LNCAP (cell line): Measurements from ENCODE around the gene ERAP2.

Experiments
- TF ChIP-seq, protein P1 (sequence below): fragments of 450-650 bp; IDR thresholded peaks from 2 replicates; pipeline ENCODE4 v1.5.1; 2017; ENCODE audit warnings: mild to moderate bottlenecking

Gene ERAP2

DNA sequence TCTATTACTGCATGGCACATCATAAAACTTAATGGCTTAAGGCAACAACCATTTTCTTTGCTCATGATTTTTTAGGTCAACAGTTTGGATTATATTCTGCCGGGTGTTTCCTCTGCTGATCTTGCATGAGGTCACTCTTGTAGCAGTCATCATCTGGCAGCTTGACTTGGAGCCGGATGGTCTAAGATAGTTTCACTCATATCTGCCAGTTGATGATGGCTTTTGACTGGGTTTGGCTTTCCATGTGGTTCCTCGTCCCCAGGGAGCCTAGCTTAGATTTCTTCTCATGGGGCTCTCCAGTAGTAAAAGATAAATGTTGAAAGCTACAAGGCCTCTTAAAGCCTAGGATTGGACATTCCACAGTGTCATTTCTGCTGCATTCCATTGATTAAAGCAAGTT is 87.0 kb downstream of the ERAP2 start:
- TF ChIP-seq, protein P1, sequence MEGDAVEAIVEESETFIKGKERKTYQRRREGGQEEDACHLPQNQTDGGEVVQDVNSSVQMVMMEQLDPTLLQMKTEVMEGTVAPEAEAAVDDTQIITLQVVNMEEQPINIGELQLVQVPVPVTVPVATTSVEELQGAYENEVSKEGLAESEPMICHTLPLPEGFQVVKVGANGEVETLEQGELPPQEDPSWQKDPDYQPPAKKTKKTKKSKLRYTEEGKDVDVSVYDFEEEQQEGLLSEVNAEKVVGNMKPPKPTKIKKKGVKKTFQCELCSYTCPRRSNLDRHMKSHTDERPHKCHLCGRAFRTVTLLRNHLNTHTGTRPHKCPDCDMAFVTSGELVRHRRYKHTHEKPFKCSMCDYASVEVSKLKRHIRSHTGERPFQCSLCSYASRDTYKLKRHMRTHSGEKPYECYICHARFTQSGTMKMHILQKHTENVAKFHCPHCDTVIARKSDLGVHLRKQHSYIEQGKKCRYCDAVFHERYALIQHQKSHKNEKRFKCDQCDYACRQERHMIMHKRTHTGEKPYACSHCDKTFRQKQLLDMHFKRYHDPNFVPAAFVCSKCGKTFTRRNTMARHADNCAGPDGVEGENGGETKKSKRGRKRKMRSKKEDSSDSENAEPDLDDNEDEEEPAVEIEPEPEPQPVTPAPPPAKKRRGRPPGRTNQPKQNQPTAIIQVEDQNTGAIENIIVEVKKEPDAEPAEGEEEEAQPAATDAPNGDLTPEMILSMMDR, result no peak

DNA sequence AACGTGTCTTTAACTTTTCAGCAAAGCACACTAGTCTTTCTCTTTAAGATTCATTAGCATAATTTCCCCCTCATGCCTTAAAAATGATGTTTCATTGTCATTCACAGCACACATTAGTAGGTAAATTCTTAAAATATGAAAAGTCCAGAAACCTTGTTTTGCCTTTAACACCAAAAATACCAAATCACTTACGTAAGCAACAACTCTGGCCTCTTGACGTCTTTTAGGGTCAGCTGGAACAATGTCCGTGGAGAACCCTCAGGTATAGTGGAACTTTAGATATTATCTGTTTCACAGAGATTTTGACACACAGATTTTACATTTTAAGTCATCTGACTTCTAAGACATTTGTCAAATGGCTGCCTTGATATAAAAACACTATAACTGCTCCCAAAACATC is 90.5 kb downstream of the ERAP2 start:
- TF ChIP-seq, protein P1, result no peak

DNA sequence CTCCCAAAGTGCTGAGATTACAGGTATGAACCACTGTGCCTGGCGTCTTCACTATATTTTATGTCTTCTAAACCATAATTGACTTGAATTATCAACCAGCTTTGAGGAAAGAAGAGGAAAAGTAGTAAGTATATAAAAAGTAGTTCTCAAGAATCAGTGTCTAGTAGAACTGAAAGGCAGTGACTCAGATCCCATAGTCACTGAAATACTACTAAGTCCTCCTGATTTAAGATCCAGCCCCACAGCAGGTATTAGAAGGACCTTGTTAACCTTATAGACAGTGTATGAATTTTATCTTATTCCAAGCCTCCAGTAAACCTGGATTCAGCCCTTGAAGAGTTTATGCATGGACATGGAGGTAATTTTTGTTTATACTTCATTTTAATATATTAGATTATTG is 91.1 kb downstream of the ERAP2 start:
- TF ChIP-seq, protein P1, result no peak

DNA sequence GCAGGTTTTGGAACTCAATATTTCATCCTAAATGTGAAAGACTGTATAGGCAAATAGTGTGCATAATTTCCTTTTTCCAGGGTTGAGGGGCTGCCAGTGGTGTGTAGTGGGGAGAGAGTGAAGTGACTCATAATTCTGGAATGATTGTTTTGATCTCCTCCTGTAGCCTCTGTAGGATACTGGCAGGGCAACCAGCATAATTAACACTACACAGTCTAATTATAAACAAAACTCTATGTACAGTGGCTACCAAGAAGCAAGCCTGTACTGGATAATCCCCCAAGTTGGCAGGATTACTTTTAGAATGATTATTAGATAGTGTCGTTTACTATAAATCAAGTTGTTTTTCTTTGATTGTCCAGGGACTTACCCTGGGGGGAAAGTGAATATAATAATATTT is 91.8 kb downstream of the ERAP2 start:
- TF ChIP-seq, protein P1, result no peak

DNA sequence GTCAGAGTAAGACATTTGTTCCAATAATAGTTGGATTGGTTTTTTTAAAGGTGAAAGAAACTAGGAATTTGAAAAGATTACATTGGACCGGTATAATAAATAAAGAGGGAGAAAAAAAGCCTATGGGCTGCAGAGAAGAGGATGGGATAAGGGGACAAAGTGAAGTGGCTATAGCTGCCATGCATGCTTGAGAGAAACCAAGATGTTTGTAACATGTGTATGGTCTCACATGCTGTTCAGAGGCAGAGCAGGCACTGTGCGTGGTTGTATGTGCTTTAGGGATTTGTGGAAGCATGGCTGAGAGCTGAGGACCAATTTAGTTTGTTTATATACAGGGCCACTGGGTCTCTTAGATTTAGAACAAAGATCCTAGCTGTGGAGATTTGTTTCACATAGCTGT is 92.3 kb downstream of the ERAP2 start:
- TF ChIP-seq, protein P1, result no peak
